ENCODE results near the gene NUP155. TPM values are rescaled to one million over a fixed set of nuclear protein-coding genes. Genes with fewer than 3 reads are reported as not detected.
A peak's percentile ranks its signal among the peaks of the same experiment; 100 is the strongest.
"Not testable (repeated sequence)": the region's sequence is repeated elsewhere in the genome, so short reads cannot be mapped to it uniquely, and the experiment has no call there.

NUP155 gene
- total RNA-seq, 1 donor from 2014 or later = 31.1 TPM

GRCh38 chr5:37275511-37275910 lies 95.4 kb downstream of the NUP155 start:
- no peak for DNase-seq

GRCh38 chr5:37272511-37272910 lies 98.4 kb downstream of the NUP155 start:
- DNase-seq = peak; percentile 21

GRCh38 chr5:37268100-37268499 lies 102.8 kb downstream of the NUP155 start:
- DNase-seq = not testable (repeated sequence)

DNA sequence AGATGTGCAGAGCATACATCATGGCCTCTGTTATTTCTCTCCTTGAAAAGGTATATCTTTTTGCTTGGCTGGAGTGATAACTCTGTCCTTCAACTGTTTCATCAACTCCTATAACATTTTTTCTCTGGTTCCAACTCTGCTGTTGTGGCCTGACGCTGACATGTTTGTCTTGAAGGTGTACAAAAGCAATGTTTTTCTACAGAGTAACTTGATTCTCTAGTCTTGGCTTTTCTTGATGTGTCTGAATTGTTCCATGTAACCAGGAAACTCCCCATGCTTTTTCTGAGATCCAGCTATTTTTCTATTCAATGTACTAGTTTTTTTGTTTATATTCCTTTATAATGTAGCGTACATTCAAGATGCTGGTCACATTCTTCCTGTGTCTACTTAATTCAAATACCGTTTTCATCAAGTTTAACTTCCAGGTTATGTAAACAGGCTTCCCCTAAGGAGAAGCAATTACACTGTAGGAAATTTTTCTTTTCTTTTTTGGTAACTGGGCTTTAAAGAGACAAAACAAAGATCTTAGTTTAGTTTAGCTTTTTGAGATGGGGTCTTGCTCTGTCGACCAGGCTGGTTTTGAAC lies 115.0 kb downstream of the NUP155 start:
- no peak for DNase-seq

DNA sequence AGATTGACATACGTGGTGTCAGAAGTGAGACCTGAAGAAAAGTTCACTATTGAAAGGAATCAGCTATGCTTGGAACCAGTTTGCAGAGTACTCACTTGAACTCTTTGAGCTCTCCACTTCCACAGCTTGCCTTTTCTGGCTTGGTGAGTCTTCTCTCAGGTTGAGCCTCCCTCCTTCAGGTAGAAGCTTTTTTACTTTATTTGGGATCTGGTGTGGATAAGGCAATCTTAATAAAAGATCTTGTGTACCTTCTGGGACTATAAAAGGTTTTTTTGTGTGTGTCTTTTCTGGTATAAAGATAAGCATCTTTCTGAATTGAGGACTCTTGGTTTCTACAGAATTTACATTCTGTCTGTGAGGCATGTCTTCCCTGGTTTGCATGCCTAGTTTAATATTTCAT lies 116.3 kb downstream of the NUP155 start:
- DNase-seq = no peak

GRCh38 chr5:37251665-37252064 lies 119.2 kb downstream of the NUP155 start:
- DNase-seq = no peak

DNA sequence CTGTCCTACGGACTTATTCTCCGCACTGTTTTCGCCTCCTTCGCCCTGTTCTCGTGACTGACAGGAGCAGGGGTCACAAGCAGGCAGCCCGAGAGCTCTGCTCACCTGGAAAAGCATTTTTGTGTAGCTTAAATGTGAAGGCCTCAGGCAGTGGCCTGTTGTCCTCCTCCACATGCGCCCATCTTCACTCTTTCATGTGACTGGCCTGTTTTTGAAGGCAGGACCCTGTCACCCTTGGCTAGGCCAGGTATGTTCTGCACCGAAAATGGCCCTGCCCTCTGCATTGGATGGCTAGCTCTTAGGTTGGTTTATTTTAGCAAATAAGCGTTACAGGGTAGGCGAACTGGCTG lies 121.1 kb downstream of the NUP155 start:
- peak; percentile 4 for DNase-seq

GRCh38 chr5:37248970-37249814 lies 121.7 kb downstream of the NUP155 start, which contains the start of gene CPLANE1:
Gene CPLANE1 (minus strand): TSS chr5:37249376. CDS start chr5:37247698, 1,678 bp downstream.
- DNase-seq = peak; percentile 88

DNA sequence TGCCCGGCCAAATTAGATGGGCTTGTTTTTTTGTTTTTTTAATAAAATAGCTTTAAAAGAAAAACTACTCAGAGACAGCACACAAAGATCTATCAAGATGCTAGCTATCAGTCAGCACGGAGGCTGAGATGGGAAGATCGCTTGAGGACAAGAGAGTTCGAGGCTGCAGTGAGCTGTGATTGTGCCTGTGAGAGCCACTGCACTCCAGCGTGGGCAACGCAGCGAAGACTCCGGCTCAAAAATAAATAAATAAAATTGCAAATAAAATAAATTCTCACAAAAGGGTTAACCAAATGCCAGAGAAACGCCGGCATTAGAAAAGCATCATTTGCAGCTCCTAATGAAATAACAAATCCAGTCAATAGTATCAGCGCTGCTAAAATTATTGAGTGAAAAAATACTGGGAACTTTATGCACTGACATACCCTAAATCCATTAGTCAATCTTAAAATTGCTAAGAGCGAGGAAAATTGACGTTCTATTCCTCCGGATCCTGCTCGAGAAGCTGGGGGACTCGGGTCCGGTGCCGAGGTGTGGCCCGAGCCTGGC lies 122.4 kb downstream of the NUP155 start:
- peak; percentile 42 for DNase-seq

DNA sequence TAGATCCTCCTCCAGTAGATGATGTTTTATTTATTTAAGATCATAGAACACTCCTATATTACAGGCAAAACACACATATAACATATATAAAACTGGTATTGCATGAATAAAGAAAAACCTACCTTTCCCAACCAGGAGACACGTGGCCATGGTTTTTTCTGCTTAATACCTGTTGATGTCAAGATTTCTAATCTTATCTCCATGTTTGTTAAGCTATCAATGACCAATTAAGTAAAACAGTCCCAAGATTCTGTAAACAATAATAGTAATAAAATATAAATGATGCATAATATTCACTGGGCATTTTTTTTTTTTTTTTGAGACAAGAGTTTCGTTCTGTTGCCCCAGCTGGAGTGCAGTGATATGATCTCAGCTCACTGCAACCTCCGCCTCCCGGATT lies 123.4 kb downstream of the NUP155 start:
- DNase-seq = no peak

- DNase-seq = peak; percentile 52
Observed at GRCh38 chr5:37247036-37247435, 123.9 kb downstream of the NUP155 start.

Other genes with a start within 250 kb of the NUP155 start
- 16.1 and 19.7 TPM in 2 replicates for gene CPLANE1, start 121.7 kb downstream of the NUP155 start, total RNA-seq
- gene WDR70, start 8.2 kb upstream of the NUP155 start, total RNA-seq = 34.5 and 41.8 TPM in 2 replicates